GM20431 (cell line): ENCODE measurements around the gene DEFB127.
"Not testable (repeated sequence)": the region's sequence is repeated elsewhere in the genome, so short reads cannot be mapped to it uniquely, and the experiment has no call there.

ENCODE experiments used
- in situ Hi-C: fragments of 300-500 bp; cut with MseI, MboI; formaldehyde crosslinking; loops from one replicate; pipeline ENCODE4 v1.15.0; 2020; ENCODE audit warnings: low sequenced_read_pairs; ENCODE audit not compliant: unreplicated experiment

DEFB127 gene, protein sequence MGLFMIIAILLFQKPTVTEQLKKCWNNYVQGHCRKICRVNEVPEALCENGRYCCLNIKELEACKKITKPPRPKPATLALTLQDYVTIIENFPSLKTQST

DNA sequence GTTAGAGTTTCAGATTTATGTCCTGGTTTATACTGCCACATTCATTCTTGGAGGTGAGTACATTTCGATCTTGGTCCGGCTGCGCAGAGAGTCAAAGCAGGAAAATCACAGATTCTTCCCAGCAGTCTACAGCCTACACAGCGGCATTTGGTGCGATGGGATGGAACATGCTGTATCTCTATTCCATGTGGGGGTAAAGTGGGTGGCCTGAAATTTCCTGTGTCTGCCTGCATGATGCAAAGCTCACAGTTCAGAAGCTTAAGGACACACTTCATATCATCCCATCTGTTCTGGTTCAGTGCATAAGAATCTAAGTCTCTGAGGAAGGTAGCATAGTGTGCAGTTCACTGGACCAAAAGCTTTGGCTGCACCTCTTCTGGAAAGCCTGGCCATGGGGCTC is at the start of gene DEFB127:
TSS of gene DEFB127 (plus strand) at position 301 of the 400 bp plus-strand sequence. CDS start at position 392, 91 bp downstream.
- in situ Hi-C loops, result no loop called here

- in situ Hi-C loops, result no loop called here
Observed at GRCh38 chr20:112396-112795, 44.9 kb upstream of the DEFB127 start.

- in situ Hi-C loops, result no loop called here
Observed at GRCh38 chr20:117518-117917, 39.7 kb upstream of the DEFB127 start.

- in situ Hi-C loops, result not testable (repeated sequence)
Observed at GRCh38 chr20:129786-130323, 27.4 kb upstream of the DEFB127 start.

DNA sequence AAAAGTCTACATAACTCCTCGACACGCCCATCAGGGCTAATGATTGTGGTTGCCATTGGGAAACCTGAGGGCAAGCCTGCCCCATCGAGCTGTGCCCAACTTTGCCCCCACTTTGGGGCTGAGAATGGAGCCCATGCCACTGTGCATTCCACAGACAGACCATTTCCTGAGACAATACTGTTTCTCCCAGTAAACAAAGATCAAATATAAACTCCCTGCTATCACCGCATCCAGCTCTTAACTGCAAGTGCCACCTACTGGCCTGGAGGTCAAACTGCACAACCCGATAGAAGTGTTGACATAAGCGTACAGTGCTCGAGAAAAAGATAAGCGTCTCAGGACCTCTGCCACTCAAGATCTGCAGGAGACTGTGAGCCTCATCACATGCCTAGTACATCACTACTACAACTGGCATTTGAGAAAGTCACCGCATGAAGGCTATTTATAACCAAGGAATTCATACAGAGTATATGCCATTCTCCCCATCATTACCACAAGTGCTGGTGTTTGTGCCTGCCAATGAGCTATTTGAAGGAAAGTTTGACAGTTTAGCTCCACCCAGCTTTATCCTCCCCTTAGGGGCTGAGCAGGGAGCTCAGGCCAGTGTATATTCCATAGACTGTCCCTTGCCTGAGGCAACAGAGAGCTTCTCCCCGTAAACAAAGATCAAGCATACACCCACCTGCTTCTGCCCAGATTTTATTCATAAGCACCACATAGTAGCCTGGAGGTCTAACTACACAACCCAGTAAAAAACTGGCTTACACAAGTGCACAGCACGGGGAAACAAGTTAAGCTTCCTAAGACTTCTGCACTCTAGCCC is 19.4 kb upstream of the DEFB127 start:
- in situ Hi-C loops, result no loop called here

GRCh38 chr20:142290-142689 is 15.0 kb upstream of the DEFB127 start, which contains the start of gene DEFB126:
Gene DEFB126 (plus strand): TSS chr20:142590. CDS start chr20:142629, 39 bp downstream.
- in situ Hi-C loops, result no loop called here

DNA sequence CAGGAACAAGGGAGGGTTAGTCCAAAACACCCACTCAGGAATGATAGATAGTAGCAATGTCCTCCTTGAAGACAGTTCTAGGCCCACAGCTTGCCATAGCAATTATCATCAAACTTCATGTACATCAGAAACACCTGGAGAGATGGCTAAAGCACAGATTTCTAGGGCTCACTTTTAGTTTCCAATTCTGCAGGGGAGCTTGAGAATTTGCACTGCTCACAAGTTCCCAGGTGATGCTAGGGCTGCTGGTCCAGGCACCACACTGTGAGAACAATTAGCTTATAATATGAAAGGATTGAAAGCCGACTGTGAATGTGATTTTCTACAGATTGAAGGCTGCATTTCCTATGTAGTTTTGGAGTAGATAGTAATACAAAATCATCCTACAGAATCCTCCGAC is 11.4 kb upstream of the DEFB127 start:
- in situ Hi-C loops, result no loop called here

- in situ Hi-C loops, result no loop called here
Observed at GRCh38 chr20:152131-152530, 5.1 kb upstream of the DEFB127 start.

GRCh38 chr20:164618-165017 is 7.4 kb downstream of the DEFB127 start:
- in situ Hi-C loops, result no loop called here

- in situ Hi-C loops, result no loop called here
Observed at GRCh38 chr20:168876-169275, 11.6 kb downstream of the DEFB127 start.

- in situ Hi-C loops, result no loop called here
Observed at GRCh38 chr20:184288-184687, 27.0 kb downstream of the DEFB127 start.

DNA sequence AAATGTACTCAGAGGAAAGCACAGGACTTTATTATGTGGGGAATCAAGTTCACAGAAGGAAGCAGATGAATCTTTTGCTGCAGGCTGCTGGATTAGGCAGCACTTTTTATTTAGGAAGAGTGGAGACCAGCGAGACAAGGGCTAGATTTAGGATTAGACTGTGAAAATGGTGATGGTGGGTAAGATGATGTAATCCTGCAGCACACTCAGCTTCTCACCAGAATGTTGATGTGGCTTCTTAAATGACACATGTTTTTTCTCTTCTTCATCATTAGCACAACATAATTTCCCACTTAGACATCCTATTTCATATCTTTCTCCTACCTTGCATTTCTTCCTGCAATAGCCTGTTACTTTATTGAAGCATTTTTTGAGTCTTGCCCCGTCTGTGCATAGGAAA is 30.5 kb downstream of the DEFB127 start:
- in situ Hi-C loops, result no loop called here

- in situ Hi-C loops, result no loop called here
Observed at GRCh38 chr20:189611-190010, 32.4 kb downstream of the DEFB127 start, which contains the start of gene DEFB128. Gene DEFB128 (minus strand): TSS chr20:189711. CDS start chr20:189623, 88 bp downstream.

DNA sequence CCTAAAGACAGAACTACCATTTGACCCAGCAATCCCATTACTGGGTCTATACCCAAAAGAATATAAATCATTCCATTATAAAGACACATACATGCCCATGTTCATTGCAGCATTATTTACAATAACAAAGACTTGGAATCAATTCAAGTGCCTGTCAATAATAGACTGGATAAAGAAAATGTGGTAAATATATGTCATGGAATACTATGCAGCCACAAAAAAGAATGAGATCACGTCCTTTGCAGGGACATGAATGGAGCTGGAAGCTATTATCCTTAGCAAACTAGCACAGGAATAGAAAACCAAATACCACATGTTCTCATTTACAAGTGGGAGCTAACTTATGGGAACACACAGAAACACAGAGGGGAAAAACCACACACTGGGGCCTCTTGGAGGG is 41.0 kb downstream of the DEFB127 start:
- in situ Hi-C loops, result no loop called here

DNA sequence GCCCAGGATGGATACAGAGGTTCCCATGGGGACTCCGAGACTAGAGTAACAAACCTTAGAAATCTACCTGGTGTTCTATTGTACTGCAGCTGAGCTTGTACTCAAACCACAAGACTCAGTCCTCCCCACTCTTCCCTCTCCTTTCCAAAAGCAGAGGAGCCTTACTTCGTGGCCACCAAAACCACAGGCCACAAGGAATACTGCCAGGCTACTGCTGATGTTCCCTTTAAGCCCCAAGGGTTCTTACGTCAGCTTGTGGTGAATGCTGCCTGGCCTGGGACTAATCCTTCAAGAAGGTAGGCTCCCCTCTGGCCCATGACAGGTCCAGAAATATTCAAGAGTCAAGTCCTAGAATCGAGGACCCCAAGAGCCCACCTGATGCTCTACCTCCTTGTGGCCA is 42.7 kb downstream of the DEFB127 start:
- in situ Hi-C loops, result no loop called here

DNA sequence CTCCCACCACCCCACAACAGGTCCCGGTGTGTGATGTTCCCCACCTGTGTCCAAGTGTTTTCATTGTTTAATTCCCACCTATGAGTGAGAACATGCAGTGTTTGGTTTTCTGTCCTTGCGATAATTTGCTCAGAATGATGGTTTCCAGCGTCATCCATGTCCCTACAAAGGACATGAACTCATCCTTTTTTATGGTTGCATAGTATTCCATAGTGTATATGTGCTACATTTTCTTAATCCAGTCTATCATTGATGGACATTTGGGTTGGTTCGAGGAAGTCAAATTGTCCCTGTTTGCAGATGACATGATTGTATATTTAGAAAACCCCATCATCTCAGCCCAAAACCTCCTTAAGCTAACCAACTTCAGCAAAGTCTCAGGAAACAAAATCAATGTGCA is 46.4 kb downstream of the DEFB127 start:
- in situ Hi-C loops, result not testable (repeated sequence)
